Neutrophil (primary cell): Measurements from ENCODE around the gene EYA2.
"Not testable (repeated sequence)": the region's sequence is repeated elsewhere in the genome, so short reads cannot be mapped to it uniquely, and the experiment has no call there.

ENCODE experiments used
- H3K27ac ChIP-seq: fragments of 200-600 bp; sonication (generic); 2 replicates; pipeline ENCODE4 v1.5.1; 2016; ENCODE audit warnings: mild to moderate bottlenecking, moderate library complexity
- H3K27me3 ChIP-seq: fragments of 200-600 bp; sonication (generic); 2 replicates; pipeline ENCODE4 v1.6.0; 2016; ENCODE audit warnings: mild to moderate bottlenecking
- H3K36me3 ChIP-seq: fragments of 200-600 bp; sonication (generic); 2 replicates; pipeline ENCODE4 v1.5.1; 2017
- H3K4me1 ChIP-seq, 2 experiments: fragments of 200-600 bp in 1 of 2; sonication (generic) in 1 of 2; 1 replicate in 1 of 2; 2 replicates in 1 of 2; pipeline versions ENCODE4 v1.5.1 to v1.6.1; 2013 to 2016; ENCODE audit warnings: low read depth in 1 of 2, low read length in 1 of 2, mild to moderate bottlenecking in 1 of 2, moderate library complexity in 1 of 2; ENCODE audit not compliant: control insufficient read depth in 1 of 2, insufficient read depth in 1 of 2
- H3K4me3 ChIP-seq, 2 experiments: fragments of 200-600 bp in 1 of 2; sonication (generic) in 1 of 2; 1 replicate in 1 of 2; 2 replicates in 1 of 2; pipeline ENCODE4 v1.5.1; 2013 to 2016; ENCODE audit warnings: low read depth in 1 of 2, low read length in 1 of 2, mild to moderate bottlenecking in 1 of 2, moderate library complexity in 1 of 2
- H3K9me3 ChIP-seq: fragments of 200-600 bp; sonication (generic); 2 replicates; pipeline ENCODE4 v1.5.1; 2016
- CTCF ChIP-seq: fragments of 200-600 bp; sonication (generic); IDR thresholded peaks from 2 replicates; pipeline ENCODE4 v1.5.1; 2016; ENCODE audit warnings: antibody characterized with exemption

Gene EYA2

DNA sequence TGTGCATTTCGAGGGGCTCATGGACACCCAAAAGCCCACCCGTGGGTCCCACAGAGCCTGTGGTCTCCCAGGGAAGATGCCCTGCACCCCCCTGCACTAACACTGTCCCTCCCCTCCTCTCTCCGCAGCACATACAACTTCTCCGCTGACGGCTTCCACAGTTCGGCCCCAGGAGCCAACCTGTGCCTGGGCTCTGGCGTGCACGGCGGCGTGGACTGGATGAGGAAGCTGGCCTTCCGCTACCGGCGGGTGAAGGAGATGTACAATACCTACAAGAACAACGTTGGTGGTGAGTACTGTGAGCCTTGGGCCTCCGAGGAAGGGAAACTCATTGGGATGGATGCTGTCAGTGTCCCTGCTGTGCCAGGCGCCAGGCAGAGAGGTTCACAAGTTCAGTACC lies 277.9 kb downstream of the EYA2 start:
- no peak for TF ChIP-seq CTCF
- no peak overlapping the region for H3K27ac ChIP-seq
- no peaks in the 10 kb centered on the region for H3K4me1 ChIP-seq
- no peaks in the 10 kb centered on the region for H3K9me3 ChIP-seq
- H3K27me3 ChIP-seq, result peaks cover 13% of the 10 kb centered on the region
- H3K4me3 ChIP-seq, result no peak overlapping the region
- H3K36me3 ChIP-seq, result no peaks in the 10 kb centered on the region

DNA sequence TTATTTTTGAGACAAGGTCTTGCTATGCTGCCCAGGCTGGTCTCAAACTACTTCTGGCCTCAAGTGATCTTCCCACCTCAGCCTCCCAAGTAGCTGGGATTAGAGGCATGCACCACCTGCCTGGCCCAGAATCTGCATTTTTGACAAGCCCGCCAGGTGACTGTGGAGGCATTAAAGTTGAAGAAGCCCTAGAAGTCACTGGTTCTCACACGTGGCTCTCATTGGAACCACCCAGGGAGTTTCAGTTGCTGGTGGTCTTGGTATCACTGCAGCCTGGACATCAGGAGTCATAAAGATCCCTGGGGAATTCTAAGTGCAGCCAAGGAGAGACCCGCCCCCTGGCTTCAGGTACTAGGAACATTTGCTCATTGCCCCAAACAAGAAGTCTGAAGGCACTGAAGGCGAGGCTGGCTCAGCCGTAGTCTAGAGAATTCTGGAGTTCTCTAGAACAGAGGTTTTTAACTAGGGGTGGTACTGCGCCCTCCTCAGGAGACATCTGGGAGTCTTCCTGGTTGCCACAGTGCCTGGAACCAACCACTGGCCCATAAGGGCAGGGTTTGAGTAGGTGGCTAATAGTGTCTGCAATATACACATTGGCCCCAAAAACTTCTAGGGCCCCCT lies 279.1 kb downstream of the EYA2 start:
- H3K27ac ChIP-seq, result no peak overlapping the region
- H3K4me1 ChIP-seq, result no peaks in the 10 kb centered on the region
- no peak overlapping the region for H3K4me3 ChIP-seq
- H3K36me3 ChIP-seq, result no peaks in the 10 kb centered on the region
- H3K27me3 ChIP-seq, result peaks cover 13% of the 10 kb centered on the region
- H3K9me3 ChIP-seq, result no peaks in the 10 kb centered on the region
- no peak for TF ChIP-seq CTCF

DNA sequence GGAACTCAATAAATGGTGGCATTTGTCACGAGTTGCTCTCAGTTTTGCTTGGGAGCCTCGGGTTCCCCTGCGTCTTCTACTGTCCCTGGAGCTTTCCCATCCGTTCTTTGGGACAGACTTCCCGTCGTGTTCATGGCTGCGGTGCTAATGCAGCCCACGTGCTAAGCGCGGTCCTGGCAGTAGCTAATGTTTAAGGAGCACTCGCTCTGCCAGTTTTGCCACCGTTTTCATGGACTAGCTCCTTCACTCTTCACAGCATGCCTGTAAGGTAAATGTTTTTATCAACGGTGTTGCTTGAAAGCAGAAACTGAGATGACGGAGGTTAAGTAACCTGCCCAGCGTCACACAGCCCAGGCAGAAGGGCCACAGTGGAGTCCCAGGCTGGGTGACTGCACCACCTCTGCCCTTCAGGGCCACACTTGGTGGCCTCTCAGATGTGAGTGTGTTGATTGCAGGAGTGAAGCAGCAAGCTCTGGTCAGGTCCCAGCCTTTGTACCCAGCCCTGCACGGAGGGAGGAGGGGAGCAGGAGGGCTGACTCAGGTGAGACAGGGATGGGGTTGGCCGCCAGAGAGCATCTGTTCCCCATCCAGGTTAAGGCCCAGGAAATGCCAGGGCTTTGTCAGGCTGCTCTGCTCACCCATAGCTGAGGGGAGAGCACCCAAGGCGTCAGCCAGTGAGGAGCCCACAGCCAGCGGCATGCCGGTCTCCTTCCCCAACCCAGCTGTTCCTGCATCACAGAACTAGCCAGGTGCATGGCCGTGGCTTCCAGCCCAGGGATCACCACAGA lies 280.0 kb downstream of the EYA2 start:
- no peaks in the 10 kb centered on the region for H3K9me3 ChIP-seq
- no peak overlapping the region for H3K27ac ChIP-seq
- no peaks in the 10 kb centered on the region for H3K36me3 ChIP-seq
- peaks cover 13% of the 10 kb centered on the region for H3K27me3 ChIP-seq
- H3K4me3 ChIP-seq, result no peak overlapping the region
- H3K4me1 ChIP-seq, result no peaks in the 10 kb centered on the region
- no peak for TF ChIP-seq CTCF

- H3K9me3 ChIP-seq, result no peaks in the 10 kb centered on the region
- no peak overlapping the region for H3K27ac ChIP-seq
- no peak overlapping the region for H3K4me3 ChIP-seq
- no peak for TF ChIP-seq CTCF
- peaks cover 13% of the 10 kb centered on the region for H3K27me3 ChIP-seq
- H3K4me1 ChIP-seq, result no peaks in the 10 kb centered on the region
- H3K36me3 ChIP-seq, result no peaks in the 10 kb centered on the region
These were observed 280.9 kb downstream of the EYA2 start for GRCh38 chr20:47175493-47175892.

GRCh38 chr20:47176217-47176616 lies 281.6 kb downstream of the EYA2 start:
- H3K9me3 ChIP-seq, H3K4me1 ChIP-seq, H3K4me3 ChIP-seq, H3K27ac ChIP-seq, H3K36me3 ChIP-seq: not testable (repeated sequence)
- peaks cover 13% of the 10 kb centered on the region for H3K27me3 ChIP-seq

DNA sequence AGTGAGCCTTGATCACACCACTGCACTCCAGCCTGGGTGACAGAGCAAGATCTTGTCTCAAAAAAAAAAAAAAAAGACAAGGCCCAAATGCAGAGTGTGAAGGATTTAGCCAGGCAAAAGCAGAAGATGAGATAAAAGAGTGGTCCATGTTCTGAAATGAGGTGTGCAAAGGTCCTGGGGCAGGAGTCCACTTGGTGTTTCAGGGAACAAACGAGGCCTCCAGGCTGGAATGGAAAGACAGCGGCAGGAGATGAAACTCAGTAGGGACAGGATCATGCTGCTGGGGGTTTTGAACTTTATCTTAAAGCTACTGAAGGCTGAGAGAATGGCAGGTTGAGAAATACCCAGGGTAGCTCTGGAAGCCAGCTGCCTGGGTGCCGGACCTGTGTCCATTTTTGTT lies 283.6 kb downstream of the EYA2 start:
- peaks cover 7% of the 10 kb centered on the region for H3K27me3 ChIP-seq
- no peaks in the 10 kb centered on the region for H3K4me1 ChIP-seq
- H3K36me3 ChIP-seq, result no peaks in the 10 kb centered on the region
- H3K4me3 ChIP-seq, result no peak overlapping the region
- H3K9me3 ChIP-seq, result no peaks in the 10 kb centered on the region
- H3K27ac ChIP-seq, result no peak overlapping the region
- TF ChIP-seq CTCF, result no peak
